ENCODE results near the gene WDR1. TPM values are rescaled to one million over a fixed set of nuclear protein-coding genes. Genes with fewer than 3 reads are reported as not detected.

WDR1 gene
- total and polyA plus RNA-seq, 2 donors (not counting 1 experiment from before 2014, with no cell fraction given) = 331 to 751 TPM

DNA sequence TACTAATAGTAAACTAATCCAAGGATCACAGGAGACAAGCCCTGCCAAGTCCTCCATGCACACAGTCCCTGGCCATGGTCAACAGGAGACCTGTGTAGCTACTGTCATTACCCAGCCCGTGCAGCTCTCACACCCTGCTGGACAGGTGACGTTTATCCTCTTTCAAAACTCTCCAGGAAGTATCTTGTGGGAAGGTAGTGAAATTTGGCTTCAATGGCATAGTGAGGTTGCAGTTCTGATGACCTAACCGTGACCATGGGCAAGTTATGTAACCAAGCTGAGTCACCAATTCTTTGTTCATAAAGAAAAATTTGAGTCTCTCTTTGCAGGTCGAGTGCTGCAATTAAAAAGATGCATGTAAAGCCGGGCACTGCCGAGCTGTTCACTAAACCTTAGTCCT, 84.0 kb downstream of the WDR1 start:
- H3K9me3 ChIP-seq (ENCODE audit: control insufficient read depth, insufficient read depth, low read depth, low read length) = no peaks in the 10 kb centered on the region
- H3K36me3 ChIP-seq (ENCODE audit: control insufficient read depth, insufficient read depth, low read length) = no peaks in the 10 kb centered on the region
- peak overlapping the region; percentile 44 for H3K27ac ChIP-seq (ENCODE audit: insufficient read depth, low read length)
- H3K4me3 ChIP-seq (replicated peaks in 1 of 4; ENCODE audit: control extremely low read depth in 1 of 4, insufficient read depth in 1 of 4, low read depth in 3 of 4, low read length in 4 of 4) = no peak overlapping the region
- no peaks in the 10 kb centered on the region for H3K27me3 ChIP-seq (ENCODE audit: control insufficient read depth, insufficient read depth, low read length)
- H3K79me2 ChIP-seq (ENCODE audit: control insufficient read depth, insufficient read depth, low read length) = no peaks in the 10 kb centered on the region
- H4K20me1 ChIP-seq (ENCODE audit: control insufficient read depth, extremely low read depth, insufficient read depth, low read length) = no peaks in the 10 kb centered on the region
- H2AFZ ChIP-seq (ENCODE audit: low read length) = no peak overlapping the region
- DNase-seq (ENCODE audit: low read depth in 2 of 2) = peak; percentile 22 to 86
- peak overlapping the region; percentile 25 for H3K4me2 ChIP-seq (ENCODE audit: extremely low read depth, insufficient read depth, low read length)
- H3K9ac ChIP-seq (ENCODE audit: insufficient read depth, low read length) = no peak overlapping the region
- peaks cover 18% of the 10 kb centered on the region for H3K4me1 ChIP-seq (ENCODE audit: control insufficient read depth, extremely low read depth, insufficient read depth, low read length)
- TF ChIP-seq, protein P1, sequence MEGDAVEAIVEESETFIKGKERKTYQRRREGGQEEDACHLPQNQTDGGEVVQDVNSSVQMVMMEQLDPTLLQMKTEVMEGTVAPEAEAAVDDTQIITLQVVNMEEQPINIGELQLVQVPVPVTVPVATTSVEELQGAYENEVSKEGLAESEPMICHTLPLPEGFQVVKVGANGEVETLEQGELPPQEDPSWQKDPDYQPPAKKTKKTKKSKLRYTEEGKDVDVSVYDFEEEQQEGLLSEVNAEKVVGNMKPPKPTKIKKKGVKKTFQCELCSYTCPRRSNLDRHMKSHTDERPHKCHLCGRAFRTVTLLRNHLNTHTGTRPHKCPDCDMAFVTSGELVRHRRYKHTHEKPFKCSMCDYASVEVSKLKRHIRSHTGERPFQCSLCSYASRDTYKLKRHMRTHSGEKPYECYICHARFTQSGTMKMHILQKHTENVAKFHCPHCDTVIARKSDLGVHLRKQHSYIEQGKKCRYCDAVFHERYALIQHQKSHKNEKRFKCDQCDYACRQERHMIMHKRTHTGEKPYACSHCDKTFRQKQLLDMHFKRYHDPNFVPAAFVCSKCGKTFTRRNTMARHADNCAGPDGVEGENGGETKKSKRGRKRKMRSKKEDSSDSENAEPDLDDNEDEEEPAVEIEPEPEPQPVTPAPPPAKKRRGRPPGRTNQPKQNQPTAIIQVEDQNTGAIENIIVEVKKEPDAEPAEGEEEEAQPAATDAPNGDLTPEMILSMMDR (conservative IDR thresholded peaks at IDR 0.05 in 1 of 2, IDR thresholded peaks at IDR 0.05 in 1 of 2; ENCODE audit: low read depth in 1 of 2, low read length in 2 of 2) = no peak
- no peak for TF ChIP-seq EZH2 (IDR thresholded peaks at IDR 0.05; ENCODE audit: low read length, missing control alignments)

DNA sequence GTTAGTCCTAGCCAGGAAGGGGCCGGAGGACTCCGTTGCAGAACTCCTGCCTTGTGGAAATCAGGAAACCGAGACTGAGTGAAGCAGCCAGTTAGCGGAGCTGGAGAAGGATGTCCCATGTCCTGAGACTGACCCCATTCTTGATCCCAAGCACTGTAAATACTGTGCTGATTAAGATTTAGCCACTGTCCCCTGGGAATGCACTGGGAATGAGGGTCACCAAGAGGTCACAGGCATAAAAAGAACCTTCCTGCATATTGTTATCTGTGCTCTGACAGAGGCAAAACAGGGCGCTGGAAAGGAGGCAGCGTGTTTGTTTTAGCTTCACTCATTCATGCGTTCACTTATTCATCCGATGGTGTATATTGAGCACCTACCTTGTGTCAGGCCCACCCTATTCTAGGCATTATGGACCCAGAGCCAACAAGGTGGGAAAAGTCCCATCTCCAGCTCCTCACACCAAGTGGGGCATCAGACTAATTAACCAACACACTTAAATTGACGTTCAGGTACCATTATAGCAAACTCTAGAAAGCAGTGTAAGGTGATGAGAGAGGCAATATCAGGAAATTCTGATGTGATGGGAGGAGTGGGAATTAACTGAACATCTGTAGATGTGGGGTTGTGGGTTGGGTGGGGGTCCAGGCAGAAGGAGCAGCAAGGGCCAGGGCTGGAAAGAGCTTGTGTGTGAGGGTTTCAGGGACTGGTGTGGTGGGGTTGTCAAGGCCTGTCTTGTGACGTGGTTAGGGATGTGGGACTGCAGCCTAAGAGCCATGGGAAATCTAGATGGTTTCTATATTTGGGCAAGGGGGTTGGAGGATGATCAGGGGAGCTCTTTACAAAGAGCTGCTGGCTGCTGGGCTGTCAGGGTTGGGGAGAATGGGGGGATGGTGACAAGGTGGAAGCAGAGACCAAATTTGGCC, 84.7 kb downstream of the WDR1 start:
- peaks cover 18% of the 10 kb centered on the region for H3K4me1 ChIP-seq (ENCODE audit: control insufficient read depth, extremely low read depth, insufficient read depth, low read length)
- peak in 1 of 2 donors; percentile 37 for DNase-seq (ENCODE audit: low read depth in 2 of 2)
- H3K79me2 ChIP-seq (ENCODE audit: control insufficient read depth, insufficient read depth, low read length) = no peaks in the 10 kb centered on the region
- H4K20me1 ChIP-seq (ENCODE audit: control insufficient read depth, extremely low read depth, insufficient read depth, low read length) = no peaks in the 10 kb centered on the region
- no peak overlapping the region for H3K4me3 ChIP-seq (replicated peaks in 1 of 4; ENCODE audit: control extremely low read depth in 1 of 4, insufficient read depth in 1 of 4, low read depth in 3 of 4, low read length in 4 of 4)
- no peaks in the 10 kb centered on the region for H3K36me3 ChIP-seq (ENCODE audit: control insufficient read depth, insufficient read depth, low read length)
- H3K9me3 ChIP-seq (ENCODE audit: control insufficient read depth, insufficient read depth, low read depth, low read length) = no peaks in the 10 kb centered on the region
- TF ChIP-seq, protein P1 (conservative IDR thresholded peaks at IDR 0.05 in 1 of 2, IDR thresholded peaks at IDR 0.05 in 1 of 2; ENCODE audit: low read depth in 1 of 2, low read length in 2 of 2) = no peak
- no peak for TF ChIP-seq EZH2 (IDR thresholded peaks at IDR 0.05; ENCODE audit: low read length, missing control alignments)
- no peak overlapping the region for H3K9ac ChIP-seq (ENCODE audit: insufficient read depth, low read length)
- no peak overlapping the region for H3K27ac ChIP-seq (ENCODE audit: insufficient read depth, low read length)
- H3K4me2 ChIP-seq (ENCODE audit: extremely low read depth, insufficient read depth, low read length) = no peak overlapping the region
- H3K27me3 ChIP-seq (ENCODE audit: control insufficient read depth, insufficient read depth, low read length) = no peaks in the 10 kb centered on the region
- H2AFZ ChIP-seq (ENCODE audit: low read length) = no peak overlapping the region

DNA sequence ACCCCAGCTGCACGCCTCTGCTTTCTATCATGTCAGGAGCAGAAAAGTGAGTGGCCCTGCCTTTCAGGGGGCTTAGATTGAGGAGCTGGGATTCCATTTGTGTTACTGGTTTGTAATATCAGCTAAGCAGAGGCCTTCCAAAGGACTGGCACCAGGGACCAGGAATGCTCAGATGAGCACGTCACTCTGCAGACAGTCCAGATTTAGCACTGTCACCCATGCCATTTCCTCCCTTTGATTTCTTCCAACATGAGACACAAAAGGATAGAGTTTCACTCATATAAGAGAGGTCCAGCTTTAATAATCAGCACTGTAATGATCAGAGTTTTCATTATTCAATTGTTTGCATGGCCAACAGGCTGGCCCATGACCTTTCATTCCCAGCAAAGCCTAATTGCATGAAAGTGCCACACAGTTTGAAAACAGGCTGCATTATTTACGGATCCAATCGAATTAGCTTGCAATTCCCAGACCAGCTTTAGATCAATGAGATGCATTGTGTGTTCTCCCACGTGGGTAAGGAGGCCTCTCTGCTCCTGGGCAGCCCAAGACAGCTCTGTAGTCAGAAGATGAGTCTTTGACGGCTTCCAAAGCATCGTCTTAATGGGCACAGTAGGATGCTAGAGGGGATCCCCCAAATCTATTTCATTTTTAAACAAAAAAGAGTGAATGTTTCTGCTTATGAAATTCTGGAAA, 85.5 kb downstream of the WDR1 start:
- no peak for DNase-seq (ENCODE audit: low read depth in 2 of 2)

More for the DNA sequence above, 85.5 kb downstream of the WDR1 start:
- Histone ChIP-seq H2AFZ (ENCODE audit: low read length) (no peak overlapping the region), H3K9me3 (ENCODE audit: control insufficient read depth, insufficient read depth, low read depth, low read length) (no peaks in the 10 kb centered on the region), H3K27ac (ENCODE audit: insufficient read depth, low read length) (no peak overlapping the region), H3K4me1 (ENCODE audit: control insufficient read depth, extremely low read depth, insufficient read depth, low read length) (peaks cover 18% of the 10 kb centered on the region), H3K9ac (ENCODE audit: insufficient read depth, low read length) (no peak overlapping the region), H3K36me3 (ENCODE audit: control insufficient read depth, insufficient read depth, low read length) (no peaks in the 10 kb centered on the region), H3K4me2 (ENCODE audit: extremely low read depth, insufficient read depth, low read length) (no peak overlapping the region), H3K27me3 (ENCODE audit: control insufficient read depth, insufficient read depth, low read length) (no peaks in the 10 kb centered on the region), H4K20me1 (ENCODE audit: control insufficient read depth, extremely low read depth, insufficient read depth, low read length) (no peaks in the 10 kb centered on the region), H3K79me2 (ENCODE audit: control insufficient read depth, insufficient read depth, low read length) (no peaks in the 10 kb centered on the region), H3K4me3 (replicated peaks in 1 of 4; ENCODE audit: control extremely low read depth in 1 of 4, insufficient read depth in 1 of 4, low read depth in 3 of 4, low read length in 4 of 4) (no peak overlapping the region)
- TF ChIP-seq, protein P1 (conservative IDR thresholded peaks at IDR 0.05 in 1 of 2, IDR thresholded peaks at IDR 0.05 in 1 of 2; ENCODE audit: low read depth in 1 of 2, low read length in 2 of 2) = no peak
- no peak for TF ChIP-seq EZH2 (IDR thresholded peaks at IDR 0.05; ENCODE audit: low read length, missing control alignments)
